GM12874 (cell line): ENCODE results near the gene TMPRSS3.

Source experiments
- TF ChIP-seq, protein P1 (sequence below): IDR thresholded peaks from 2 replicates; pipeline ENCODE4 v1.5.1; 2011; ENCODE audit warnings: low read depth, mild to moderate bottlenecking, control low read depth, low read length, moderate library complexity; ENCODE audit not compliant: insufficient read depth

The TMPRSS3 gene

DNA sequence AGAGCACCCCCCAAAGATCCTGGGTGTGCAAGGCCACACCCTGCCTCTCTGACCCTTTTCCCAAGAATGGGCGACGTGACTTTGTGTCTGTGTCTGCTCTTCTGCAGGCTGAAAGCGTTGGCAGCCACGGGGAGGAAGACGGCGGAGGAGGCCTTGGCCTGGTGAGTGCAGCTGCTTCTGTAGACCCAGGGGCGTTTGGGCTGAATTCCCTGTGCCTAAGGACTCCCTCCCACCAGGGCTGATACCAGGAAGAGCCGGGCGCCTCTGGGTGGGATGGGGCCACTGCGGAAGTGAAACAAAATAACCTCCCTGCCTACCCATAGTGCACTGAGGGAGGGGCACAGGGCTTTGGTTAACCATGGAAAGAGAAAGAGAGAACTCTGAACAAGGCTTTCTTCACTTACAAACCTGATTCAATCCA is 10.4 kb upstream of the TMPRSS3 start:
- TF ChIP-seq, protein P1, sequence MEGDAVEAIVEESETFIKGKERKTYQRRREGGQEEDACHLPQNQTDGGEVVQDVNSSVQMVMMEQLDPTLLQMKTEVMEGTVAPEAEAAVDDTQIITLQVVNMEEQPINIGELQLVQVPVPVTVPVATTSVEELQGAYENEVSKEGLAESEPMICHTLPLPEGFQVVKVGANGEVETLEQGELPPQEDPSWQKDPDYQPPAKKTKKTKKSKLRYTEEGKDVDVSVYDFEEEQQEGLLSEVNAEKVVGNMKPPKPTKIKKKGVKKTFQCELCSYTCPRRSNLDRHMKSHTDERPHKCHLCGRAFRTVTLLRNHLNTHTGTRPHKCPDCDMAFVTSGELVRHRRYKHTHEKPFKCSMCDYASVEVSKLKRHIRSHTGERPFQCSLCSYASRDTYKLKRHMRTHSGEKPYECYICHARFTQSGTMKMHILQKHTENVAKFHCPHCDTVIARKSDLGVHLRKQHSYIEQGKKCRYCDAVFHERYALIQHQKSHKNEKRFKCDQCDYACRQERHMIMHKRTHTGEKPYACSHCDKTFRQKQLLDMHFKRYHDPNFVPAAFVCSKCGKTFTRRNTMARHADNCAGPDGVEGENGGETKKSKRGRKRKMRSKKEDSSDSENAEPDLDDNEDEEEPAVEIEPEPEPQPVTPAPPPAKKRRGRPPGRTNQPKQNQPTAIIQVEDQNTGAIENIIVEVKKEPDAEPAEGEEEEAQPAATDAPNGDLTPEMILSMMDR: no peak

- TF ChIP-seq, protein P1: no peak
These were observed 9.5 kb upstream of the TMPRSS3 start for GRCh38 chr21:42405064-42406013.

DNA sequence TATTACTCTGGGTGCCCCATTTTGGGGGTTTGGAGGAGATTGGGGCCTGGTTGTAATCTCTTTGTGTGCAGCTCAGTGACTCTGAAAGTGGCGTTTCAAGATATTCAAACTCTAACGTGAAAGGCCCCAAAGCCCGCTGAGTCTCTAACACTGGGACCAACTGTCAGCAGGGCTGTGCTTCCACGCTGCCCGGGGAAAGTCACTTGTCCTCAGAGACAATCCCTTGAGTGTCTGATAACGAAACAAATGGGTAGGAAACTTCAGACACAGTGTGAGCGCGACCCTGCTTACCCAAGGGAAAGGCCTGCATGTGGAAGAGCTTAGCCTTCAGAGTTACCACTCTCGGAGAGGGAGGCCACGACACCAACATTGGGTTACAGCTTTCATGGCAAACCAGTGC is 8.7 kb upstream of the TMPRSS3 start:
- TF ChIP-seq, protein P1: no peak

DNA sequence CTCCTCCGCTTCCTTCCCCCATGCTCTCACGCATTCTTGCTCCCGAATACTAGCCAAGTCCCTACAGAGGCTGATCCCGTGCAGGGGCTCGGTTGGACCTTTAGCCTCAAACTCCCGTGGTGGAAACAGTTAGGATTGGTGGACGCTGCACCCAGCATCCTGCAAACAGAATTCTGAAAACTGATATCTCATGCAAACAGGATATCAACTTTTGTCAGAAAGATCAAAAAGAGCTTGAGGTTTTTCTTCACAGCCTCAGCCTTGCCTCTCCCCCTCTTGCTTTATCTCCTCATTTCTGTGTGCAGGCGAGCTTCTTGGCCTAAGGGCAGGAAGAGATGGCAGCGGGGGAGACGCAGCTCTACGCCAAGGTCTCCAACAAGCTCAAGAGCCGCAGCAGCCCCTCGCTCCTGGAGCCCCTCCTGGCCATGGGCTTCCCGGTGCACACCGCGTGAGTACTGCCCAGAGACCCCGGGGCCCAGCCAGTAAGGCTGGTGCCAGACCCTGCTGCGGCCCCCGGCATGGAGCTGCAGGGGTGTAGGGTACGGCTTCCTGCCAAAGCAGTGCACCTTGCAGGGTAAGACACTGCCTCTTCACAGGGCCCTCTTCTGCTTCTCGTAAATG is 7.9 kb upstream of the TMPRSS3 start, which contains the start of gene UBASH3A:
Gene UBASH3A (plus strand): TSS at position 292 of the 621 bp plus-strand sequence. CDS start 44 bp downstream, at position 336.
- TF ChIP-seq, protein P1: no peak

- TF ChIP-seq, protein P1: no peak
These were observed 6.0 kb upstream of the TMPRSS3 start for GRCh38 chr21:42401820-42402251.

- TF ChIP-seq, protein P1: no peak
These were observed 5.3 kb upstream of the TMPRSS3 start for GRCh38 chr21:42401154-42401553.

- TF ChIP-seq, protein P1: no peak
These were observed 4.7 kb upstream of the TMPRSS3 start for GRCh38 chr21:42400525-42400924.
